GM23338 (cell line): ENCODE data around the gene INPP4B. TPM values are rescaled to one million over a fixed set of nuclear protein-coding genes. Genes with fewer than 3 reads are reported as not detected.

ENCODE experiments used
- ATAC-seq: fragments of 200-7000 bp; cut with Tn5 transposase; 3 replicates; pipeline ENCODE4 v1.9.1; 2020
- DNase-seq: peaks from one replicate; pipeline ENCODE4 v3.0.0-alpha.2; 2015; ENCODE audit warnings: low spot score
- H2AFZ ChIP-seq: fragments of 200-600 bp; sonication (generic); 2 replicates; pipeline ENCODE4 v1.8.0; 2016; ENCODE audit warnings: antibody characterized with exemption, mild to moderate bottlenecking, moderate library complexity
- H3F3A ChIP-seq: fragments of 200-600 bp; sonication (generic); replicated peaks from 2 replicates; pipeline ENCODE4 v1.8.0; 2017; ENCODE audit warnings: antibody characterized with exemption, mixed run types, low read depth
- H3K27ac ChIP-seq: fragments of 200-600 bp; sonication (generic); 2 replicates; pipeline ENCODE4 v1.6.1; 2016; ENCODE audit warnings: low read depth
- H3K27me3 ChIP-seq: fragments of 200-600 bp; sonication (generic); 2 replicates; pipeline ENCODE4 v1.8.0; 2016; ENCODE audit warnings: mild to moderate bottlenecking, mixed run types, moderate library complexity; ENCODE audit not compliant: insufficient read depth
- H3K36me3 ChIP-seq: fragments of 200-600 bp; sonication (generic); 2 replicates; pipeline ENCODE4 v1.8.0; 2016; ENCODE audit warnings: mild to moderate bottlenecking; ENCODE audit not compliant: insufficient read depth
- H3K4me1 ChIP-seq: fragments of 200-600 bp; sonication (generic); 2 replicates; pipeline ENCODE4 v1.8.0; 2016; ENCODE audit warnings: mild to moderate bottlenecking, moderate library complexity; ENCODE audit not compliant: insufficient read depth
- H3K4me2 ChIP-seq: fragments of 200-600 bp; sonication (generic); 2 replicates; pipeline ENCODE4 v1.7.1; 2017; ENCODE audit warnings: mixed run types
- H3K4me3 ChIP-seq: fragments of 200-600 bp; sonication (generic); 2 replicates; pipeline ENCODE4 v1.6.1; 2016; ENCODE audit warnings: mixed run types
- H3K79me2 ChIP-seq: fragments of 200-600 bp; sonication (generic); replicated peaks from 2 replicates; pipeline ENCODE4 v1.8.0; 2017; ENCODE audit warnings: mild to moderate bottlenecking; ENCODE audit not compliant: insufficient read depth
- H3K9me2 ChIP-seq: fragments of 200-600 bp; sonication (generic); 2 replicates; pipeline ENCODE4 v1.8.0; 2017; ENCODE audit not compliant: insufficient read depth
- H4K20me1 ChIP-seq: fragments of 200-600 bp; sonication (generic); replicated peaks from 2 replicates; pipeline ENCODE4 v1.8.0; 2017; ENCODE audit warnings: mild to moderate bottlenecking; ENCODE audit not compliant: insufficient read depth
- H3K27ac Mint-ChIP-seq: 2 replicates; pipeline ENCODE4 v1.8.0; 2020; ENCODE audit warnings: inconsistent platforms, mild to moderate bottlenecking, moderate library complexity, mixed read lengths
- H3K27me3 Mint-ChIP-seq: 3 replicates; pipeline ENCODE4 v1.8.0; 2022; ENCODE audit warnings: low read depth, mild to moderate bottlenecking, moderate library complexity, mixed read lengths, inconsistent platforms; ENCODE audit not compliant: insufficient read depth, poor library complexity
- H3K36me3 Mint-ChIP-seq: 3 replicates; pipeline ENCODE4 v1.8.0; 2021; ENCODE audit warnings: low read depth, mild to moderate bottlenecking, inconsistent platforms, moderate library complexity, mixed read lengths
- H3K4me1 Mint-ChIP-seq: 3 replicates; pipeline ENCODE4 v1.8.0; 2020; ENCODE audit warnings: mild to moderate bottlenecking, inconsistent platforms, mixed read lengths
- H3K4me3 Mint-ChIP-seq: 3 replicates; pipeline ENCODE4 v1.8.0; 2021; ENCODE audit warnings: moderate library complexity, mild to moderate bottlenecking, inconsistent platforms, mixed read lengths
- H3K9me3 Mint-ChIP-seq: 3 replicates; pipeline ENCODE4 v1.8.0; 2020; ENCODE audit warnings: moderate library complexity, mild to moderate bottlenecking, inconsistent platforms, mixed read lengths
- CREB1 ChIP-seq: fragments of 250-450 bp; sonication (Bioruptor Pico); IDR thresholded peaks from 2 replicates; pipeline ENCODE4 v1.5.0; 2020; ENCODE audit warnings: low read depth, mild to moderate bottlenecking, moderate library complexity
- EZH2 ChIP-seq: fragments of 200-600 bp; sonication (generic); IDR thresholded peaks from one replicate; pipeline ENCODE4 v1.8.0; 2017; ENCODE audit warnings: antibody characterized with exemption, mild to moderate bottlenecking, low read depth; ENCODE audit not compliant: unreplicated experiment
- EZH2phosphoT487 ChIP-seq: fragments of 200-600 bp; sonication (generic); IDR thresholded peaks from one replicate; pipeline ENCODE4 v1.8.1; 2018; ENCODE audit warnings: antibody characterized with exemption; ENCODE audit not compliant: unreplicated experiment
- JUNB ChIP-seq: IDR thresholded peaks from one replicate; pipeline ENCODE4 v1.6.1; 2016; ENCODE audit warnings: antibody characterized with exemption; ENCODE audit not compliant: unreplicated experiment
- NANOG ChIP-seq: IDR thresholded peaks from 2 replicates; pipeline ENCODE4 v1.6.1; 2016; ENCODE audit warnings: antibody characterized with exemption, borderline replicate concordance
- POLR2AphosphoS5 ChIP-seq: IDR thresholded peaks from 2 replicates; pipeline ENCODE4 v1.6.1; 2016; ENCODE audit warnings: antibody characterized with exemption, low read depth
- STAT1 ChIP-seq: IDR thresholded peaks from one replicate; pipeline ENCODE4 v1.6.1; 2016; ENCODE audit warnings: antibody characterized with exemption; ENCODE audit not compliant: unreplicated experiment
- ZNF114 ChIP-seq: fragments of 250-450 bp; sonication (Bioruptor Pico); IDR thresholded peaks from 2 replicates; pipeline ENCODE4 v1.5.0; 2020; ENCODE audit warnings: mild to moderate bottlenecking, moderate library complexity
- ZNF331 ChIP-seq: fragments of 250-450 bp; sonication (Bioruptor Pico); IDR thresholded peaks from 2 replicates; pipeline ENCODE4 v1.5.0; 2020; ENCODE audit warnings: low read depth, mild to moderate bottlenecking, moderate library complexity
- polyA plus RNA-seq: library from polyadenylated mRNA; unstranded; fragments of >200 nt; fragmentation: Nextera tagmentation; extraction: Ambion mirVana; gene quantifications from 2 replicates; pipeline ENCODE4 v1.2.1, GENCODE V29; 2016
- total RNA-seq: library from RNA; depleted of rRNA; stranded (reverse); fragments of >200 nt; shearing (Covaris generic); gene quantifications from 2 replicates; pipeline ENCODE4 v1.2.3, GENCODE V29; 2014
- TF ChIP-seq, protein P1 (sequence below), 2 experiments: fragments of 200-600 bp in 1 of 2; sonication (generic) in 1 of 2; conservative IDR thresholded peaks; 2 replicates each; pipeline versions ENCODE4 v1.5.1 to v1.6.1; 2016 to 2017; ENCODE audit warnings: antibody characterized with exemption in 2 of 2, low read depth in 2 of 2, mild to moderate bottlenecking in 2 of 2, moderate library complexity in 1 of 2
- TF ChIP-seq, protein P2 (sequence below): fragments of 250-450 bp; sonication (Bioruptor Pico); IDR thresholded peaks from 2 replicates; pipeline ENCODE4 v1.5.0; 2020; ENCODE audit warnings: mild to moderate bottlenecking, moderate library complexity
- TF ChIP-seq, protein P3 (sequence below): IDR thresholded peaks from 2 replicates; pipeline ENCODE4 v1.6.1; 2016; ENCODE audit warnings: antibody characterized with exemption
- TF ChIP-seq, protein P4 (sequence below): IDR thresholded peaks from one replicate; pipeline ENCODE4 v1.6.1; 2018; ENCODE audit warnings: antibody characterized with exemption; ENCODE audit not compliant: unreplicated experiment

INPP4B gene
- total and polyA plus RNA-seq, 2 experiments from 2014 or later, result 0.11 to 0.14 TPM

DNA sequence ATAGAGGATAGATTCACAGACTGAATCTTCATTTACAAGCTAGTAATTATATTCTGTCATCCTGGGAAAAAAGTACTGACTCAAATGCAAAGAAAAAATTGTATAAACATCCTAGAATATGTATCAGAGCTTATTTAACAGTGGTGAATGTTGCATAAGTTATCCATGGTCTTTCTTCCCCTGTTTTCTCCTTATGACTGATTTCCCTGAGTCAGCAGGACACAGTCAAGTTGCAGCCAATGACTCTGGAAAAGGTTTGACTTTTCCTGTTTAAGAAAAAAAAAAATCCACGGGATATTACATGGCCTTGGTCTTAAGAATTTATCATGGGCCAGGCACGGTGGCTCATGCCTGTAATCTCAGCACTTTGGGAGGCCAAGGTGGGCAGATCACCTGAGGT lies 36.5 kb downstream of the INPP4B start:
- no peak overlapping the region for H3K4me3 Mint-ChIP-seq
- H3K36me3 ChIP-seq, result no peaks in the 10 kb centered on the region
- H3K27ac Mint-ChIP-seq, result no peak overlapping the region; the same call in 1 of the 2 replicates

More for the DNA sequence above, 36.5 kb downstream of the INPP4B start:
- Histone ChIP-seq H3K27ac (no peak overlapping the region), H3F3A (no peaks in the 10 kb centered on the region), H2AFZ (no peak overlapping the region), H3K9me2 (no peaks in the 10 kb centered on the region), H3K27me3 (no peaks in the 10 kb centered on the region), H3K79me2 (no peaks in the 10 kb centered on the region), H4K20me1 (no peaks in the 10 kb centered on the region), H3K4me3 (no peak overlapping the region), H3K4me1 (no peaks in the 10 kb centered on the region), H3K4me2 (no peak overlapping the region)
- no peak for ATAC-seq
- Mint-ChIP-seq H3K4me1 (no peaks in the 10 kb centered on the region), H3K27me3 (no peaks in the 10 kb centered on the region), H3K36me3 (no peaks in the 10 kb centered on the region), H3K9me3 (no peaks in the 10 kb centered on the region)
- TF ChIP-seq POLR2AphosphoS5, result no peak
- TF ChIP-seq, protein P1, sequence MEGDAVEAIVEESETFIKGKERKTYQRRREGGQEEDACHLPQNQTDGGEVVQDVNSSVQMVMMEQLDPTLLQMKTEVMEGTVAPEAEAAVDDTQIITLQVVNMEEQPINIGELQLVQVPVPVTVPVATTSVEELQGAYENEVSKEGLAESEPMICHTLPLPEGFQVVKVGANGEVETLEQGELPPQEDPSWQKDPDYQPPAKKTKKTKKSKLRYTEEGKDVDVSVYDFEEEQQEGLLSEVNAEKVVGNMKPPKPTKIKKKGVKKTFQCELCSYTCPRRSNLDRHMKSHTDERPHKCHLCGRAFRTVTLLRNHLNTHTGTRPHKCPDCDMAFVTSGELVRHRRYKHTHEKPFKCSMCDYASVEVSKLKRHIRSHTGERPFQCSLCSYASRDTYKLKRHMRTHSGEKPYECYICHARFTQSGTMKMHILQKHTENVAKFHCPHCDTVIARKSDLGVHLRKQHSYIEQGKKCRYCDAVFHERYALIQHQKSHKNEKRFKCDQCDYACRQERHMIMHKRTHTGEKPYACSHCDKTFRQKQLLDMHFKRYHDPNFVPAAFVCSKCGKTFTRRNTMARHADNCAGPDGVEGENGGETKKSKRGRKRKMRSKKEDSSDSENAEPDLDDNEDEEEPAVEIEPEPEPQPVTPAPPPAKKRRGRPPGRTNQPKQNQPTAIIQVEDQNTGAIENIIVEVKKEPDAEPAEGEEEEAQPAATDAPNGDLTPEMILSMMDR (conservative IDR thresholded peaks at IDR 0.05; ENCODE audit: low read depth in 2 of 2), result no peak
- no peak for TF ChIP-seq EZH2phosphoT487
- no peak for TF ChIP-seq ZNF114
- TF ChIP-seq EZH2, result no peak
- TF ChIP-seq, protein P2, sequence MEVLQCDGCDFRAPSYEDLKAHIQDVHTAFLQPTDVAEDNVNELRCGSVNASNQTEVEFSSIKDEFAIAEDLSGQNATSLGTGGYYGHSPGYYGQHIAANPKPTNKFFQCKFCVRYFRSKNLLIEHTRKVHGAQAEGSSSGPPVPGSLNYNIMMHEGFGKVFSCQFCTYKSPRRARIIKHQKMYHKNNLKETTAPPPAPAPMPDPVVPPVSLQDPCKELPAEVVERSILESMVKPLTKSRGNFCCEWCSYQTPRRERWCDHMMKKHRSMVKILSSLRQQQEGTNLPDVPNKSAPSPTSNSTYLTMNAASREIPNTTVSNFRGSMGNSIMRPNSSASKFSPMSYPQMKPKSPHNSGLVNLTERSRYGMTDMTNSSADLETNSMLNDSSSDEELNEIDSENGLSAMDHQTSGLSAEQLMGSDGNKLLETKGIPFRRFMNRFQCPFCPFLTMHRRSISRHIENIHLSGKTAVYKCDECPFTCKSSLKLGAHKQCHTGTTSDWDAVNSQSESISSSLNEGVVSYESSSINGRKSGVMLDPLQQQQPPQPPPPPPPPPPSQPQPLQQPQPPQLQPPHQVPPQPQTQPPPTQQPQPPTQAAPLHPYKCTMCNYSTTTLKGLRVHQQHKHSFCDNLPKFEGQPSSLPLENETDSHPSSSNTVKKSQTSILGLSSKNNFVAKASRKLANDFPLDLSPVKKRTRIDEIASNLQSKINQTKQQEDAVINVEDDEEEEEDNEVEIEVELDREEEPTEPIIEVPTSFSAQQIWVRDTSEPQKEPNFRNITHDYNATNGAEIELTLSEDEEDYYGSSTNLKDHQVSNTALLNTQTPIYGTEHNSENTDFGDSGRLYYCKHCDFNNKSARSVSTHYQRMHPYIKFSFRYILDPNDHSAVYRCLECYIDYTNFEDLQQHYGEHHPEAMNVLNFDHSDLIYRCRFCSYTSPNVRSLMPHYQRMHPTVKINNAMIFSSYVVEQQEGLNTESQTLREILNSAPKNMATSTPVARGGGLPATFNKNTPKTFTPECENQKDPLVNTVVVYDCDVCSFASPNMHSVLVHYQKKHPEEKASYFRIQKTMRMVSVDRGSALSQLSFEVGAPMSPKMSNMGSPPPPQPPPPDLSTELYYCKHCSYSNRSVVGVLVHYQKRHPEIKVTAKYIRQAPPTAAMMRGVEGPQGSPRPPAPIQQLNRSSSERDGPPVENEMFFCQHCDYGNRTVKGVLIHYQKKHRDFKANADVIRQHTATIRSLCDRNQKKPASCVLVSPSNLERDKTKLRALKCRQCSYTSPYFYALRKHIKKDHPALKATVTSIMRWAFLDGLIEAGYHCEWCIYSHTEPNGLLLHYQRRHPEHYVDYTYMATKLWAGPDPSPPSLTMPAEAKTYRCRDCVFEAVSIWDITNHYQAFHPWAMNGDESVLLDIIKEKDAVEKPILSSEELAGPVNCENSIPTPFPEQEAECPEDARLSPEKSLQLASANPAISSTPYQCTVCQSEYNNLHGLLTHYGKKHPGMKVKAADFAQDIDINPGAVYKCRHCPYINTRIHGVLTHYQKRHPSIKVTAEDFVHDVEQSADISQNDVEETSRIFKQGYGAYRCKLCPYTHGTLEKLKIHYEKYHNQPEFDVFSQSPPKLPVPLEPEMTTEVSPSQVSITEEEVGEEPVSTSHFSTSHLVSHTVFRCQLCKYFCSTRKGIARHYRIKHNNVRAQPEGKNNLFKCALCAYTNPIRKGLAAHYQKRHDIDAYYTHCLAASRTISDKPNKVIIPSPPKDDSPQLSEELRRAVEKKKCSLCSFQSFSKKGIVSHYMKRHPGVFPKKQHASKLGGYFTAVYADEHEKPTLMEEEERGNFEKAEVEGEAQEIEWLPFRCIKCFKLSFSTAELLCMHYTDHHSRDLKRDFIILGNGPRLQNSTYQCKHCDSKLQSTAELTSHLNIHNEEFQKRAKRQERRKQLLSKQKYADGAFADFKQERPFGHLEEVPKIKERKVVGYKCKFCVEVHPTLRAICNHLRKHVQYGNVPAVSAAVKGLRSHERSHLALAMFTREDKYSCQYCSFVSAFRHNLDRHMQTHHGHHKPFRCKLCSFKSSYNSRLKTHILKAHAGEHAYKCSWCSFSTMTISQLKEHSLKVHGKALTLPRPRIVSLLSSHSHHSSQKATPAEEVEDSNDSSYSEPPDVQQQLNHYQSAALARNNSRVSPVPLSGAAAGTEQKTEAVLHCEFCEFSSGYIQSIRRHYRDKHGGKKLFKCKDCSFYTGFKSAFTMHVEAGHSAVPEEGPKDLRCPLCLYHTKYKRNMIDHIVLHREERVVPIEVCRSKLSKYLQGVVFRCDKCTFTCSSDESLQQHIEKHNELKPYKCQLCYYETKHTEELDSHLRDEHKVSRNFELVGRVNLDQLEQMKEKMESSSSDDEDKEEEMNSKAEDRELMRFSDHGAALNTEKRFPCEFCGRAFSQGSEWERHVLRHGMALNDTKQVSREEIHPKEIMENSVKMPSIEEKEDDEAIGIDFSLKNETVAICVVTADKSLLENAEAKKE, result no peak
- TF ChIP-seq ZNF331 (CRISPR knock-in tag), result no peak
- no peak for TF ChIP-seq CREB1
- TF ChIP-seq, protein P3, sequence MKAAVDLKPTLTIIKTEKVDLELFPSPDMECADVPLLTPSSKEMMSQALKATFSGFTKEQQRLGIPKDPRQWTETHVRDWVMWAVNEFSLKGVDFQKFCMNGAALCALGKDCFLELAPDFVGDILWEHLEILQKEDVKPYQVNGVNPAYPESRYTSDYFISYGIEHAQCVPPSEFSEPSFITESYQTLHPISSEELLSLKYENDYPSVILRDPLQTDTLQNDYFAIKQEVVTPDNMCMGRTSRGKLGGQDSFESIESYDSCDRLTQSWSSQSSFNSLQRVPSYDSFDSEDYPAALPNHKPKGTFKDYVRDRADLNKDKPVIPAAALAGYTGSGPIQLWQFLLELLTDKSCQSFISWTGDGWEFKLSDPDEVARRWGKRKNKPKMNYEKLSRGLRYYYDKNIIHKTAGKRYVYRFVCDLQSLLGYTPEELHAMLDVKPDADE, result no peak
- no peak for TF ChIP-seq NANOG
- TF ChIP-seq, protein P4, sequence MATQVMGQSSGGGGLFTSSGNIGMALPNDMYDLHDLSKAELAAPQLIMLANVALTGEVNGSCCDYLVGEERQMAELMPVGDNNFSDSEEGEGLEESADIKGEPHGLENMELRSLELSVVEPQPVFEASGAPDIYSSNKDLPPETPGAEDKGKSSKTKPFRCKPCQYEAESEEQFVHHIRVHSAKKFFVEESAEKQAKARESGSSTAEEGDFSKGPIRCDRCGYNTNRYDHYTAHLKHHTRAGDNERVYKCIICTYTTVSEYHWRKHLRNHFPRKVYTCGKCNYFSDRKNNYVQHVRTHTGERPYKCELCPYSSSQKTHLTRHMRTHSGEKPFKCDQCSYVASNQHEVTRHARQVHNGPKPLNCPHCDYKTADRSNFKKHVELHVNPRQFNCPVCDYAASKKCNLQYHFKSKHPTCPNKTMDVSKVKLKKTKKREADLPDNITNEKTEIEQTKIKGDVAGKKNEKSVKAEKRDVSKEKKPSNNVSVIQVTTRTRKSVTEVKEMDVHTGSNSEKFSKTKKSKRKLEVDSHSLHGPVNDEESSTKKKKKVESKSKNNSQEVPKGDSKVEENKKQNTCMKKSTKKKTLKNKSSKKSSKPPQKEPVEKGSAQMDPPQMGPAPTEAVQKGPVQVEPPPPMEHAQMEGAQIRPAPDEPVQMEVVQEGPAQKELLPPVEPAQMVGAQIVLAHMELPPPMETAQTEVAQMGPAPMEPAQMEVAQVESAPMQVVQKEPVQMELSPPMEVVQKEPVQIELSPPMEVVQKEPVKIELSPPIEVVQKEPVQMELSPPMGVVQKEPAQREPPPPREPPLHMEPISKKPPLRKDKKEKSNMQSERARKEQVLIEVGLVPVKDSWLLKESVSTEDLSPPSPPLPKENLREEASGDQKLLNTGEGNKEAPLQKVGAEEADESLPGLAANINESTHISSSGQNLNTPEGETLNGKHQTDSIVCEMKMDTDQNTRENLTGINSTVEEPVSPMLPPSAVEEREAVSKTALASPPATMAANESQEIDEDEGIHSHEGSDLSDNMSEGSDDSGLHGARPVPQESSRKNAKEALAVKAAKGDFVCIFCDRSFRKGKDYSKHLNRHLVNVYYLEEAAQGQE, result no peak
- no peak for TF ChIP-seq JUNB
- TF ChIP-seq STAT1, result no peak
- no peak for DNase-seq
